Esophagus squamous epithelium (tissue), 5 donors: Measurements from ENCODE around the gene ZNF14. TPM values are rescaled to one million over a fixed set of nuclear protein-coding genes. Genes with fewer than 3 reads are reported as not detected.
"Not testable (repeated sequence)": the region's sequence is repeated elsewhere in the genome, so short reads cannot be mapped to it uniquely, and the experiment has no call there.

Experiments used
- DNase-seq: peaks from one replicate; lab custom pipeline; 2025; lab: John Stamatoyannopoulos, UW
- H3K27ac ChIP-seq, 4 donors: fragments of 200-600 bp; sonication (generic); one replicate each; pipeline ENCODE4 v1.5.1; 2016 to 2019; ENCODE audit warnings: mild to moderate bottlenecking in 1 of 4
- H3K27me3 ChIP-seq, 4 donors: fragments of 200-600 bp; sonication (generic); 1 replicate in 3 of 4; 2 replicates in 1 of 4; pipeline versions ENCODE4 v1.5.1 to v1.6.0; 2017 to 2021; ENCODE audit warnings: antibody characterized with exemption in 1 of 4
- H3K36me3 ChIP-seq, 3 donors: fragments of 200-600 bp; sonication (generic); one replicate each; pipeline ENCODE4 v1.5.1; 2016 to 2019
- H3K4me1 ChIP-seq, 3 donors: fragments of 200-600 bp; sonication (generic); one replicate each; pipeline ENCODE4 v1.5.1; 2017 to 2019
- H3K4me3 ChIP-seq, 4 donors: fragments of 200-600 bp; sonication (generic); 1 replicate in 3 of 4; 2 replicates in 1 of 4; pipeline ENCODE4 v1.5.1; 2016 to 2019; ENCODE audit warnings: mild to moderate bottlenecking in 2 of 4, moderate library complexity in 1 of 4
- H3K9me3 ChIP-seq, 3 donors: fragments of 200-600 bp; sonication (generic); one replicate each; pipeline ENCODE4 v1.5.1; 2016 to 2019
- CTCF ChIP-seq, 6 experiments: fragments of 450-650 bp in 4 of 6; fragments of 200-600 bp in 2 of 6; sonication (generic) in 2 of 6; IDR thresholded peaks; one replicate each; pipeline ENCODE4 v1.5.1; 2016 to 2019; ENCODE audit warnings: antibody characterized with exemption in 6 of 6, mild to moderate bottlenecking in 4 of 6, moderate library complexity in 4 of 6
- POLR2A ChIP-seq, 4 donors: fragments of 450-650 bp; IDR thresholded peaks; one replicate each; pipeline ENCODE4 v1.6.1; 2017; ENCODE audit warnings: antibody characterized with exemption in 4 of 4, mild to moderate bottlenecking in 4 of 4, moderate library complexity in 3 of 4
- WGBS, 2 donors: methylation state at CpG; one replicate each; pipeline ENCODE4 v1.1.5; 2018; 5-methylcytosine and 5-hydroxymethylcytosine counted together
- intact Hi-C: fragments of 100-400 bp; cut with DNase I; formaldehyde crosslinking; loops from one replicate; pipeline ENCODE4 v1.15.0; 2022
- total RNA-seq, 4 donors: library from RNA; depleted of rRNA; stranded (reverse); fragments of >200 nt; gene quantifications; one replicate each; pipeline ENCODE4 v1.1.0, GENCODE V29; 2016
- donor health status: DM: yes; HTN: yes; CAD: no.

ZNF14 gene
- 1 to 10 TPM; 1.9 to 6.3 (median 2.1) TPM for total RNA-seq

DNA sequence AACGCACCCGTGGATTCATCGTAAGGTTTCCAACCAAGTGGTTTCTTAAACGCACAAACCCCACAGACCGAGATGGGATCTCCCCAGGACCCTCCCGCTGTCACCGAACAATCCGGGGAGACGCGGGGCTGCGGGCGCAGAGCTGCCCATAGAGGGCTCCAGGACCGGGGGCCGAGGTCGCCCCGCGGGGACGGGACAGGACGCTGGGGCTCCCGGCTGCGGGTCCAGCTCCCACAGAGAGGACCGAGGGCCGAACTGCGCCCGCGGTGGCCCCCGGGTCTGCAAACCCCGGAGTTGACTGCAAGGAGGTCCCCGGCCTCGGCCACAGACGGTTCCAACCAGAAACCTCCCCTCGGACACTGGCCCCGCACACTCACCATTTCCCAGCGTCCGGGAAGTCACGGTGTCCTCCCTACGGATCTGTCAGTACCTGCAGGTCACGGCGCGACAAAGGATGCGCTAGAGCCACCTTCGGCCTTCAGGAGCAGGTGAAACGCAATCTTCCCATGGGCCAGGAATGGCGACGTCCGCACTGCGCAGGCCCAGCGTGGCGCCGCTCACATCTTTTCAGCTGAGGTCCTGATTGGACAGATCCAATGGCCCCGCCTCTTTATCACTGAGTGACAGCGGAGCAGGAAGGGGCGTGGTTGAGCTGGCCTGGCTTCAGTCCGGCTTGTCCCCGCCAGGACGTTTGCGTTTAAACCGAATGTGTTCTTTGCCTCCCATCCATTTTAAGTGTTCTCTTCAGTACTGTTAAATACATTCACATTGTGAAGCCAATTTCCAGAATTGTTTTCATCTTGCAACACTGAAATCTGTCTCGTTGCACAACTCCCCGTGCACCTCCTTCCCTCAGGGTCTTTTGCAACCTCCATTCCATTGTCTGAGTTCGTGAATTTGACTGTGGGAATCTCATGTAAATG, at the start of gene ZNF14:
ZNF14 (minus strand) TSS at position 534 of the 923 bp plus-strand sequence; CDS start at position 380, 154 bp downstream.
- peak; percentile 83 for DNase-seq
- Histone ChIP-seq H3K4me3 (peak within 1 kb of the TSS; percentile 65 to 99 (median 87)), H3K4me1 (peaks cover 0 to 21% (median 3%) of the 10 kb centered on the region in 3 donors), H3K27ac (peak within 1 kb of the TSS; percentile 78 to 89 (median 84)), H3K27me3 (no peaks in the 10 kb centered on the region), H3K9me3 (peaks cover 0 to 31% (median 18%) of the 10 kb centered on the region in 3 donors), H3K36me3 (peaks cover 0 to 36% (median 0%) of the 10 kb centered on the region in 3 donors)
- peak in 2 of 4 donors; percentile 35 to 80 for TF ChIP-seq POLR2A (IDR thresholded peaks at IDR 0.05)
- TF ChIP-seq CTCF (IDR thresholded peaks at IDR 0.05) = peak in 1 of 6 experiments; percentile 4
- WGBS, 2 donors = 0% methylated on average over 13 to 21 of the region's 61 CpGs
- intact Hi-C loops = no loop called here

- H3K27me3 ChIP-seq, DNase-seq, H3K4me3 ChIP-seq, H3K27ac ChIP-seq, intact Hi-C loops: not testable (repeated sequence)
- H3K36me3 ChIP-seq = peaks cover 0 to 25% (median 0%) of the 10 kb centered on the region in 3 donors
- WGBS, 2 donors = 87 to 91% methylated on average over 4 of the region's 6 CpGs
- peaks cover 0 to 12% (median 9%) of the 10 kb centered on the region in 3 donors for H3K4me1 ChIP-seq
- peaks cover 0 to 56% (median 0%) of the 10 kb centered on the region in 3 donors for H3K9me3 ChIP-seq
These were observed 48.9 kb upstream of the ZNF14 start for GRCh38 chr19:19781791-19782190.

- Histone ChIP-seq H3K36me3 (peaks cover 0 to 16% (median 0%) of the 10 kb centered on the region in 3 donors), H3K4me3 (no peak overlapping the region), H3K9me3 (peaks cover 0 to 27% (median 0%) of the 10 kb centered on the region in 3 donors), H3K4me1 (peaks cover 5 to 25% (median 15%) of the 10 kb centered on the region in 3 donors), H3K27ac (no peak overlapping the region), H3K27me3 (no peaks in the 10 kb centered on the region)
- DNase-seq = no peak
- no peak for TF ChIP-seq POLR2A (IDR thresholded peaks at IDR 0.05)
- TF ChIP-seq CTCF (IDR thresholded peaks at IDR 0.05) = no peak
- WGBS, 2 donors = 92 to 95% methylated on average over 2 of the region's 2 CpGs
- intact Hi-C loops = no loop called here
These were observed 45.8 kb upstream of the ZNF14 start for GRCh38 chr19:19778666-19779065.

DNA sequence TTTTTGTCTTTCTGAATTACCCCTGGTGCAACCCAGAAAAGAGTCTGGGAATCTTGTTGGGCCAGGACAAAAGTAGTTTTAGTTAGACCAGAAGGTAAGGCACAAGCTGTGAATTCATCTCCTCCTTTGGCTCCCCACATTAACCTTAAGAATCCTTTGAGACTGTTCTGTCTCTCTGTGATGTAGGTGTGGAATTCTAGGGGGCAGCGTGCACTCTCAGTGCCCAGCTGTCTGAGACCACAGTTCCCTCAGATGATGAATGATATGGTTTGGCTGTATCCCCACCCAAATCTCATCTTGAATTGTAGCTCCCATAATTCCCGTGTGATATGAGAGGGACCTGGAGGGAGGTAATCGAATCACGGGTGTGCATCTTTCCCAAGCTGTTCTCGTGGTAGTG, 44.8 kb upstream of the ZNF14 start:
- Histone ChIP-seq H3K27me3 (no peaks in the 10 kb centered on the region), H3K27ac (no peak overlapping the region), H3K36me3 (peaks cover 0 to 16% (median 0%) of the 10 kb centered on the region in 3 donors), H3K4me3 (peak overlapping the region in 1 of 4 donors; percentile 79), H3K4me1 (peaks cover 5 to 25% (median 15%) of the 10 kb centered on the region in 3 donors), H3K9me3 (peaks cover 0 to 22% (median 0%) of the 10 kb centered on the region in 3 donors)
- no peak for DNase-seq
- intact Hi-C loops = no loop called here
- TF ChIP-seq CTCF (IDR thresholded peaks at IDR 0.05) (no peak), POLR2A (IDR thresholded peaks at IDR 0.05) (no peak)
- WGBS, 2 donors = 78 to 82% methylated on average over 5 of the region's 5 CpGs

DNA sequence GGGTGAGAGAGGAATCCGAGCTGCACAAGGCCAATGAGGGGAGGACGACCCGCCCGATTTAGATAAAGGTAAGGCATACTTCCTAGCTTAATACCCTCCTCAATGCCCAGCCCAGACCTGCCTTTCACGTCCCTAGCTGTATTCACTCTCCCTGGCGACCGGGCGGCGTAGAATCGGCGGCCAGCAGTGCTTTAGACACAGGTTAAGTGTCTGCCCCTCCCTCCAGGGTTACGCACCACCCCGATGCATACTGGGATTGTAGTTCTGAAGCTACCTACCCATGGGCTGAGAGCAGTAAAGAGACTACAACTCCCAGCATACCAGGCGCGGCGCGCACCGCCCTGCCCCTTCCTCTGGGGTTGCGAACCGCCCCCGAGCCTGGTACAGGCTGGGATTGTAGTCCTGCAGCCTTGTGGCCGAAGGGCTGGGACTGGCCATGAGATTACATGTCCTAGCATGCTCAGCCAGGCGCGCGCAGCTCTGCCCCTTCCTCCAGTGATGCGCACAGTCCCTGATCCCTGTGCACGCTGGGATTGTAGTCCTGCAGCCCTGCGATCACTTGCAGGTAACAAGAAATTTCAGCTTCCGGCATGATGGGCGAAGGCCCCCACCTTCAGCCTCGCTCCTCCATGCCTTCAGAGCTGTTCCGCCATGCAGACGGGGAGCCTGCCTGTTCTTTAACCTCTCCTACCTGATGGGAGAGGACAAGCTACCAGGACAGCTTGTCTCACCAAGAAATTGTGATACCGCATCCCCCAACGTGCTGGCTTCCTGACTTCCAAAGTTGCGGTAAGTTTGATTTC, 43.5 kb upstream of the ZNF14 start:
- Histone ChIP-seq H3K4me1 (peaks cover 5 to 25% (median 15%) of the 10 kb centered on the region in 3 donors), H3K9me3 (peaks cover 0 to 10% (median 0%) of the 10 kb centered on the region in 3 donors), H3K4me3 (peak overlapping the region; percentile 51 to 83 (median 74)), H3K36me3 (peaks cover 0 to 9% (median 0%) of the 10 kb centered on the region in 3 donors), H3K27me3 (no peaks in the 10 kb centered on the region), H3K27ac (peak overlapping the region; percentile 77 to 91 (median 90))
- 0% methylated on average over 6 to 10 of the region's 36 CpGs for WGBS, 2 donors
- peak; percentile 90 for DNase-seq
- TF ChIP-seq CTCF (IDR thresholded peaks at IDR 0.05) (peak in 2 of 6 experiments; percentile 10 to 21), POLR2A (IDR thresholded peaks at IDR 0.05) (peak in 1 of 4 donors; percentile 55)
- intact Hi-C loops = no loop called here
